Activated T-cell treated with anti-CD3 and anti-CD28 coated beads, Interleukin-2, amount 50 U/mL, for 4 hours (primary cell): ENCODE results near the gene CXCL13. TPM values are rescaled to one million over a fixed set of nuclear protein-coding genes. Genes with fewer than 3 reads are reported as not detected.
"Not testable (repeated sequence)": the region's sequence is repeated elsewhere in the genome, so short reads cannot be mapped to it uniquely, and the experiment has no call there.

Source experiments
- ATAC-seq, 2 donors: fragments of 200-7000 bp; cut with Tn5 transposase; one replicate each; pipeline ENCODE4 v1.10.0; 2021
- DNase-seq: peaks from one replicate; pipeline ENCODE4 v3.0.0-alpha.2; 2020
- H3K27me3 Mint-ChIP-seq: one replicate; pipeline ENCODE4 v1.8.0; 2021; ENCODE audit warnings: low read depth, mixed read lengths
- H3K36me3 Mint-ChIP-seq: one replicate; pipeline ENCODE4 v1.8.0; 2022; ENCODE audit warnings: mixed read lengths; ENCODE audit not compliant: insufficient read depth
- H3K4me1 Mint-ChIP-seq: one replicate; pipeline ENCODE4 v1.8.0; 2021; ENCODE audit warnings: low read depth, mixed read lengths
- H3K4me3 Mint-ChIP-seq: one replicate; pipeline ENCODE4 v1.8.0; 2021; ENCODE audit warnings: mild to moderate bottlenecking, moderate library complexity, mixed read lengths
- H3K9me3 Mint-ChIP-seq: one replicate; pipeline ENCODE4 v1.8.0; 2021; ENCODE audit warnings: mixed read lengths
- total RNA-seq, 3 donors: library from RNA; stranded (reverse); gene quantifications; one replicate each; pipeline ENCODE4 v1.2.1, GENCODE V29; 2021

The CXCL13 gene
- total RNA-seq, 3 donors from 2014 or later: 0.56 to 2.8 (median 1.7) TPM

DNA sequence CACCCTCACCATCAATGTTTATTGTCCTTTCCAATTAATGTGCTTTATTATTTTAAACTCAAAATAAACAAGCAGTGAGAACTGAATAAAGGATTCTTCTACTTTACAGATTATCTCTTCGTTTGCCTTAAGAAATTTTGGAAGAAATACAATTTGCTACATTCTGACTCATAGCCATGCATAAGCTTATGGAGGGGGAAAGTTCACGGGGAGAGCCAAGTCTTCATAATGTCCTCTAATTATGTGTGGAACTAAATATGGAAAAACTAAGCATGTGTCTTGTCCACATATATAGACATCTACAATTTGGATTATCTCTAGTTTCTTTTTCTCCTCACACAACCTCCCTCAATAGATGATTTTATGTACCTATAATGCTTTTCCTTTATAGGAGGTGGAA, 17.5 kb downstream of the CXCL13 start:
- peaks cover 4% of the 10 kb centered on the region for H3K27me3 Mint-ChIP-seq
- H3K9me3 Mint-ChIP-seq: no peaks in the 10 kb centered on the region
- no peak overlapping the region for H3K4me3 Mint-ChIP-seq
- no peaks in the 10 kb centered on the region for H3K36me3 Mint-ChIP-seq
- ATAC-seq (no peak), DNase-seq (no peak)
- H3K4me1 Mint-ChIP-seq: peaks cover 2% of the 10 kb centered on the region

- H3K9me3 Mint-ChIP-seq: no peaks in the 10 kb centered on the region
- DNase-seq: no peak
- no peak for ATAC-seq
- no peak overlapping the region for H3K4me3 Mint-ChIP-seq
- H3K27me3 Mint-ChIP-seq: no peaks in the 10 kb centered on the region
- H3K36me3 Mint-ChIP-seq: no peaks in the 10 kb centered on the region
- no peaks in the 10 kb centered on the region for H3K4me1 Mint-ChIP-seq
Measured at GRCh38 chr4:77624213-77624612, 18.6 kb downstream of the CXCL13 start.

- Mint-ChIP-seq H3K9me3 (no peaks in the 10 kb centered on the region), H3K27me3 (no peaks in the 10 kb centered on the region), H3K4me1 (peaks cover 8% of the 10 kb centered on the region)
Measured at GRCh38 chr4:77625485-77625884, 19.9 kb downstream of the CXCL13 start.

DNA sequence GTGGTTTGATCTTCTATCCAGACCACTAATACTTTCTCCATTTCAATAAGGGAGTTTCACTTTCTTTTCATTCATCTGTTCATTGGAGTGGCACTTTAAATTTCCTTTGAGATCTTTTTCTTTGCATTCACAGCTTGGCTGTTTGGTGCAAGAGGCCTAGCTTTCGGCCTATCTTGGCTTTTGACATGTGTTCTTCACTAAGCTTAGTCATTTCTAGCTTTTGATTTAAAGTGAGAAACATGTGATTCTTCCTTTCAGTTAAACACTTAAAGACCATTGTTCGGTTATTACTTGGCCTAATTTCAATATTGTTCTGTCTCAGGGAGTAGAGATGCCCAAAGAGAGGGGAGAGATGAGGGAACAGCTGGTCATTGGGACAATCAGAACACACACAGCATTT, 24.3 kb downstream of the CXCL13 start:
- H3K9me3 Mint-ChIP-seq: no peaks in the 10 kb centered on the region
- no peak overlapping the region for H3K4me3 Mint-ChIP-seq
- H3K27me3 Mint-ChIP-seq: no peaks in the 10 kb centered on the region
- H3K4me1 Mint-ChIP-seq: peaks cover 8% of the 10 kb centered on the region
- no peaks in the 10 kb centered on the region for H3K36me3 Mint-ChIP-seq
- ATAC-seq (peak; percentile 62 to 81), DNase-seq (no peak)

More at GRCh38 chr4:77625485-77625884, 19.9 kb downstream of the CXCL13 start:
- Mint-ChIP-seq H3K4me3 (no peak overlapping the region), H3K36me3 (no peaks in the 10 kb centered on the region)
- ATAC-seq (no peak), DNase-seq (no peak)

GRCh38 chr4:77631276-77631675, 25.7 kb downstream of the CXCL13 start:
- ATAC-seq (no peak), DNase-seq (no peak)
- H3K36me3 Mint-ChIP-seq: no peaks in the 10 kb centered on the region
- H3K9me3 Mint-ChIP-seq: no peaks in the 10 kb centered on the region
- no peaks in the 10 kb centered on the region for H3K27me3 Mint-ChIP-seq
- peaks cover 8% of the 10 kb centered on the region for H3K4me1 Mint-ChIP-seq
- no peak overlapping the region for H3K4me3 Mint-ChIP-seq

- Mint-ChIP-seq H3K4me1 (peaks cover 8% of the 10 kb centered on the region), H3K4me3 (no peak overlapping the region), H3K36me3 (no peaks in the 10 kb centered on the region), H3K27me3 (no peaks in the 10 kb centered on the region), H3K9me3 (no peaks in the 10 kb centered on the region)
- ATAC-seq (no peak), DNase-seq (no peak)
Measured at GRCh38 chr4:77634132-77634785, 28.6 kb downstream of the CXCL13 start.

GRCh38 chr4:77635246-77635645, 29.6 kb downstream of the CXCL13 start:
- Mint-ChIP-seq H3K36me3 (no peaks in the 10 kb centered on the region), H3K27me3 (no peaks in the 10 kb centered on the region), H3K4me1 (peaks cover under 1% of the 10 kb centered on the region), H3K9me3 (no peaks in the 10 kb centered on the region), H3K4me3 (no peak overlapping the region)
- no peak for ATAC-seq
- DNase-seq: no peak

- no peaks in the 10 kb centered on the region for H3K9me3 Mint-ChIP-seq
- ATAC-seq (no peak), DNase-seq (no peak)
- H3K4me1 Mint-ChIP-seq: no peaks in the 10 kb centered on the region
- H3K27me3 Mint-ChIP-seq: no peaks in the 10 kb centered on the region
- no peaks in the 10 kb centered on the region for H3K36me3 Mint-ChIP-seq
- H3K4me3 Mint-ChIP-seq: no peak overlapping the region
Measured at GRCh38 chr4:77635876-77636275, 30.3 kb downstream of the CXCL13 start.

DNA sequence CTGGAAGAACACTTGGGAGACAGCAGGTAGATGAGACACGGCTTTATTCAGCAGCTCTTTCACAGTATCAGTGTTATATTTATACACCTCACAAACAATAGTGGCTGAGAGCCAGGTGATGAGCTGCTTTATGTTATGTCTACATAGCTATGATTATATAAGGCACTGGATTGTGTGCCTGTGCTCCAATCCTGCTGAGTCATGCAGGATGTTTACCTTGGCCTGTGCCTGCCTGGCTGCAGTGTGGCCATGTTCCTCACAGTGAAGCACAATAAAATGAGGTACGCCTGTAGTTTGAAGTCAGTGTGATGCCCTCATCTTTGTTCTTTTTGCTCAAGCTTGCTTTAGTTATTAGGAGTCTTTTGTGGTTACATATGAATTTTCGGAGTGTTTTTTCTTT, 31.3 kb downstream of the CXCL13 start:
- Mint-ChIP-seq H3K4me3 (no peak overlapping the region), H3K9me3 (no peaks in the 10 kb centered on the region), H3K36me3 (no peaks in the 10 kb centered on the region), H3K27me3 (peaks cover 2% of the 10 kb centered on the region), H3K4me1 (no peaks in the 10 kb centered on the region)
- ATAC-seq (no peak), DNase-seq (no peak)

GRCh38 chr4:77644069-77644468, 38.4 kb downstream of the CXCL13 start:
- DNase-seq, H3K4me3 Mint-ChIP-seq, H3K4me1 Mint-ChIP-seq, H3K27me3 Mint-ChIP-seq, ATAC-seq, H3K36me3 Mint-ChIP-seq: not testable (repeated sequence)
- H3K9me3 Mint-ChIP-seq: peaks cover 36% of the 10 kb centered on the region

DNA sequence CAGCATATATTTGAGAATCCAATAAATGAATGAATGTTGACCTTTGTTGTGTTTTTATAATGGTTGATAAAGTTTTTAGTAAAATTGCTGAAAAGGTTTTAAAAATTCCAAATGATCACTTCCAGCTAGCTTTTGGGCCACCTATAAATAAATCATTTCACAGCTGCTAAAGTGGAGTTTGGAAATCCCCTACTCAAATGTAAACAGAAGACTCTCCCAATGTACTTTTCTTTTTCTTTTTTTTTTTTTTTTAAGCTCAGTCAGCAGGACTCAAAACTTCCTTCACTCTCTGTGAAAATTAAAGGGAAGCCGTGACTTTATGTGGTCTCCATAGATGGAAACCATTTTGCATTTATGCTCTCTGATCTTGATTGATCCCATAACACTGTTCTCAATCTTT, 45.2 kb downstream of the CXCL13 start:
- Mint-ChIP-seq H3K4me1 (no peaks in the 10 kb centered on the region), H3K4me3 (no peak overlapping the region), H3K27me3 (no peaks in the 10 kb centered on the region), H3K9me3 (peaks cover 14% of the 10 kb centered on the region), H3K36me3 (no peaks in the 10 kb centered on the region)
- DNase-seq (no peak), ATAC-seq (no peak)

DNA sequence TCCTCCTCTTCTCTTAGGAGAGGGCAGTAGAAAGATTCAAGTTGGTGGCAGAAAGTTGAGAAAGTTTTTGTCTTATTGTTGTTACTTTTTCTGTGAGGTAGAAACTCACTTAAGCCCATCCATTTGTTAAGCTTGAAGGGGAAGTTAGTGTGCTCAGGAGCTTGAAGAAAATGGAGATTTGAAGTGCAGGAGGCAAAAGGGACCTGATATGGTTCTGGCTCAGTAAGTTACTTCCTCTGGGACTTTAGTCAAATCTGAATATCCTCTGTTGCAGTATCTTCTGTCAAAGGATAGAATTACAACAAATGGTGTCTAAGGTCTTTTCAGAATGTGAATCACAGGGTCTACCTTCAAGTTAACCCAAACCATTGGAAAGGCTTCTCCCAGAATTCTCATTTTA, 46.2 kb downstream of the CXCL13 start:
- Mint-ChIP-seq H3K4me1 (no peaks in the 10 kb centered on the region), H3K9me3 (peaks cover 7% of the 10 kb centered on the region), H3K27me3 (no peaks in the 10 kb centered on the region), H3K4me3 (no peak overlapping the region), H3K36me3 (no peaks in the 10 kb centered on the region)
- no peak for ATAC-seq
- no peak for DNase-seq

- H3K4me3 Mint-ChIP-seq: no peak overlapping the region
- peaks cover 6% of the 10 kb centered on the region for H3K9me3 Mint-ChIP-seq
- no peaks in the 10 kb centered on the region for H3K36me3 Mint-ChIP-seq
- no peaks in the 10 kb centered on the region for H3K4me1 Mint-ChIP-seq
- H3K27me3 Mint-ChIP-seq: peaks cover 2% of the 10 kb centered on the region
- ATAC-seq (no peak), DNase-seq (no peak)
Measured at GRCh38 chr4:77652237-77652897, 46.7 kb downstream of the CXCL13 start.

- no peaks in the 10 kb centered on the region for H3K36me3 Mint-ChIP-seq
- peaks cover 6% of the 10 kb centered on the region for H3K9me3 Mint-ChIP-seq
- H3K4me1 Mint-ChIP-seq: no peaks in the 10 kb centered on the region
- no peak overlapping the region for H3K4me3 Mint-ChIP-seq
- ATAC-seq: no peak
- H3K27me3 Mint-ChIP-seq: peaks cover 4% of the 10 kb centered on the region
- DNase-seq: no peak
Measured at GRCh38 chr4:77653162-77653758, 47.6 kb downstream of the CXCL13 start.

DNA sequence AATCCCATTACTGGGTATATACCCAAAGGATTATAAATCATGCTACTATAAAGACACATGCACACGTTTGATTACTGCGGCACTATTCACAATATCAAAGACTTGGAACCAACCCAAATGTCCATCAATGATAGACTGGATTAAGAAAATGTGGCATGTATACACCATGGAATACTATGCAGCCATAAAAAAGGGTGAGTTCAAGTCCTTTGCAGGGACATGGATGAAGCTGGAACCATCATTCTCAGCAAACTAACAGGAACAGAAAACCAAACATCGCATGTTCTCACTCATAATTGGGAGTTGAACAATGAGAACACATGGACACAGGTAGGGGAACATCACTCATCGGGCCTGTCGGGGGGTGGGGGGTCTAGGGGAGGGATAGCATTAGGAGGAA, 54.7 kb downstream of the CXCL13 start:
- H3K4me3 Mint-ChIP-seq, H3K27me3 Mint-ChIP-seq, H3K4me1 Mint-ChIP-seq, DNase-seq, ATAC-seq, H3K36me3 Mint-ChIP-seq, H3K9me3 Mint-ChIP-seq: not testable (repeated sequence)
